Osteoblast (primary cell): ENCODE data around the gene MAPRE2. TPM values are rescaled to one million over a fixed set of nuclear protein-coding genes. Genes with fewer than 3 reads are reported as not detected.
A peak's percentile ranks its signal among the peaks of the same experiment; 100 is the strongest.

ENCODE experiments used
- DNase-seq: peaks from one replicate; pipeline ENCODE4 v3.0.0; 2011; ENCODE audit warnings: low spot score, mixed read lengths; ENCODE audit not compliant: insufficient read length; ENCODE audit errors: missing footprints
- H2AFZ ChIP-seq: 2 replicates; pipeline ENCODE4 v1.6.0; 2011; ENCODE audit warnings: mild to moderate bottlenecking, low read length
- H3K27ac ChIP-seq: 2 replicates; pipeline ENCODE4 v1.5.1; 2011; ENCODE audit warnings: mild to moderate bottlenecking, low read depth, low read length, moderate library complexity
- H3K27me3 ChIP-seq: 2 replicates; pipeline ENCODE4 v1.6.0; 2012; ENCODE audit warnings: mild to moderate bottlenecking, control low read depth, inconsistent platforms, low read length, moderate library complexity; ENCODE audit not compliant: insufficient read depth
- H3K36me3 ChIP-seq: 2 replicates; pipeline ENCODE4 v1.5.1; 2011; ENCODE audit warnings: mild to moderate bottlenecking, low read length, control low read depth, moderate library complexity; ENCODE audit not compliant: insufficient read depth
- H3K4me1 ChIP-seq: 2 replicates; pipeline ENCODE4 v1.5.1; 2011; ENCODE audit warnings: mild to moderate bottlenecking, low read length, control low read depth, moderate library complexity; ENCODE audit not compliant: insufficient read depth
- H3K4me2 ChIP-seq: 2 replicates; pipeline ENCODE4 v1.6.0; 2011; ENCODE audit warnings: mild to moderate bottlenecking, low read length; ENCODE audit not compliant: insufficient read depth
- H3K4me3 ChIP-seq: fragments of 200-600 bp; sonication (generic); 3 replicates; pipeline ENCODE4 v1.5.1; 2012; ENCODE audit warnings: mild to moderate bottlenecking, low read length, inconsistent platforms; ENCODE audit not compliant: insufficient read depth
- H3K79me2 ChIP-seq: 2 replicates; pipeline ENCODE4 v1.6.0; 2012; ENCODE audit warnings: mild to moderate bottlenecking, low read length, control low read depth, inconsistent platforms; ENCODE audit not compliant: insufficient read depth
- H3K9me3 ChIP-seq: 2 replicates; pipeline ENCODE4 v1.5.1; 2011; ENCODE audit warnings: low read depth, low read length, control low read depth
- H4K20me1 ChIP-seq: 2 replicates; pipeline ENCODE4 v1.6.0; 2012; ENCODE audit warnings: mild to moderate bottlenecking, low read length, control low read depth; ENCODE audit not compliant: insufficient read depth
- total RNA-seq: library from RNA; depleted of rRNA; stranded (reverse); fragments of >200 nt; gene quantifications from 2 replicates; pipeline ENCODE4 v1.2.3, GENCODE V29; 2012
- TF ChIP-seq, protein P1 (sequence below): IDR thresholded peaks from 2 replicates; pipeline ENCODE4 v1.5.1; 2011; ENCODE audit warnings: mild to moderate bottlenecking, low read depth, low read length, moderate library complexity; ENCODE audit errors: extremely low read depth

The MAPRE2 gene
- total RNA-seq, 1 donor = 21.7 TPM

GRCh38 chr18:35022426-35023001 lies 18.7 kb upstream of the MAPRE2 start:
- H3K4me3 ChIP-seq = no peak overlapping the region
- H3K36me3 ChIP-seq = no peaks in the 10 kb centered on the region
- H3K27ac ChIP-seq = no peak overlapping the region
- TF ChIP-seq, protein P1, sequence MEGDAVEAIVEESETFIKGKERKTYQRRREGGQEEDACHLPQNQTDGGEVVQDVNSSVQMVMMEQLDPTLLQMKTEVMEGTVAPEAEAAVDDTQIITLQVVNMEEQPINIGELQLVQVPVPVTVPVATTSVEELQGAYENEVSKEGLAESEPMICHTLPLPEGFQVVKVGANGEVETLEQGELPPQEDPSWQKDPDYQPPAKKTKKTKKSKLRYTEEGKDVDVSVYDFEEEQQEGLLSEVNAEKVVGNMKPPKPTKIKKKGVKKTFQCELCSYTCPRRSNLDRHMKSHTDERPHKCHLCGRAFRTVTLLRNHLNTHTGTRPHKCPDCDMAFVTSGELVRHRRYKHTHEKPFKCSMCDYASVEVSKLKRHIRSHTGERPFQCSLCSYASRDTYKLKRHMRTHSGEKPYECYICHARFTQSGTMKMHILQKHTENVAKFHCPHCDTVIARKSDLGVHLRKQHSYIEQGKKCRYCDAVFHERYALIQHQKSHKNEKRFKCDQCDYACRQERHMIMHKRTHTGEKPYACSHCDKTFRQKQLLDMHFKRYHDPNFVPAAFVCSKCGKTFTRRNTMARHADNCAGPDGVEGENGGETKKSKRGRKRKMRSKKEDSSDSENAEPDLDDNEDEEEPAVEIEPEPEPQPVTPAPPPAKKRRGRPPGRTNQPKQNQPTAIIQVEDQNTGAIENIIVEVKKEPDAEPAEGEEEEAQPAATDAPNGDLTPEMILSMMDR = no peak
- DNase-seq = no peak
- no peaks in the 10 kb centered on the region for H3K79me2 ChIP-seq
- no peaks in the 10 kb centered on the region for H4K20me1 ChIP-seq
- no peak overlapping the region for H2AFZ ChIP-seq
- H3K4me1 ChIP-seq = peaks cover 14% of the 10 kb centered on the region
- no peaks in the 10 kb centered on the region for H3K9me3 ChIP-seq
- peaks cover 3% of the 10 kb centered on the region for H3K27me3 ChIP-seq
- no peak overlapping the region for H3K4me2 ChIP-seq

DNA sequence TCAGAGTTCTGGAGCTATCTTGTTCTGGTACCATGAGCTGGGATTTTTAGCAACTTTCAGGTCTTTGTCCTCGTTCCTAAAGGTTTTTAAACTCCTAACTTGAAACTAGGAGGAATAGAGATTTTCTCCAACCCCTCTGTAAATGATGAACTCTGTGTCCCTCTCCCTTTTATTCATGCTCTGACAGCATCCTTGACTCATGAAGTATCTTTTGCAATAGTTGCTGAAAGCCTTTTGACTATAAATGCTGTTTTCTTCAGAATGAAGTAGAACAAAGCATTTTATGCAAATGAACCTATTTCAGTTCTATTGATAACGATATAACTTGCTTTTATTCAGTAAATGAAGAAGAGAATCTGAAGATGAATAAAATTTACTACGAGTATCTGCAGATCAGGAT lies 17.0 kb upstream of the MAPRE2 start:
- TF ChIP-seq, protein P1 = no peak
- Histone ChIP-seq H3K79me2 (no peaks in the 10 kb centered on the region), H3K27ac (no peak overlapping the region), H4K20me1 (no peaks in the 10 kb centered on the region), H3K27me3 (no peaks in the 10 kb centered on the region), H3K9me3 (no peaks in the 10 kb centered on the region), H3K4me2 (no peak overlapping the region), H3K4me1 (peaks cover 23% of the 10 kb centered on the region), H3K36me3 (no peaks in the 10 kb centered on the region), H3K4me3 (no peak overlapping the region), H2AFZ (no peak overlapping the region)
- DNase-seq = no peak

DNA sequence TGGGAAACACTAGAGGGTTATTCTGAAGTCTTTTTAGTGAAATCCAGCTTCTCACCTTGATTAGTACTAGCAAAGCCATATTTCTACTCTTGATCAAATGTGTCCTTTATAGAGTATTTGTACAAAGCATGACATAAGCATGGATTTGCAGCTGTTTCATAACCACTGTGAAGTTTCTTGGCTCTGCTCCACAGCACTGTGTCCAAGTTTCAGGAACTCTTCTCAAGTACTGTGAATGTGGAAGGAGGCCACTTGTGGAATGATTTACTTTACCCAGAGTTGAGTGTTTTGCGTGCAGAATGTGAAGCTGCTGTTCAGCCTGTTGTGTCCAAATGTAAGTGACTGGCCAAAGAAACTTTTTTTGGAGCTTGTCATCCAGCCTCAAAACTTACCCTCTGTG lies 16.2 kb upstream of the MAPRE2 start:
- DNase-seq = no peak
- no peaks in the 10 kb centered on the region for H3K9me3 ChIP-seq
- no peak overlapping the region for H3K27ac ChIP-seq
- no peak overlapping the region for H3K4me2 ChIP-seq
- no peak overlapping the region for H2AFZ ChIP-seq
- no peaks in the 10 kb centered on the region for H3K27me3 ChIP-seq
- H3K4me1 ChIP-seq = peaks cover 30% of the 10 kb centered on the region
- H3K4me3 ChIP-seq = no peak overlapping the region
- no peaks in the 10 kb centered on the region for H3K36me3 ChIP-seq
- H4K20me1 ChIP-seq = no peaks in the 10 kb centered on the region
- TF ChIP-seq, protein P1 = no peak
- H3K79me2 ChIP-seq = no peaks in the 10 kb centered on the region

- Histone ChIP-seq H3K27ac (no peak overlapping the region), H3K27me3 (no peaks in the 10 kb centered on the region), H2AFZ (no peak overlapping the region), H3K4me3 (no peak overlapping the region), H3K4me1 (peaks cover 34% of the 10 kb centered on the region), H3K9me3 (no peaks in the 10 kb centered on the region), H3K4me2 (no peak overlapping the region), H3K36me3 (no peaks in the 10 kb centered on the region), H4K20me1 (no peaks in the 10 kb centered on the region), H3K79me2 (no peaks in the 10 kb centered on the region)
- TF ChIP-seq, protein P1 = peak; percentile 11
- no peak for DNase-seq
Measured at GRCh38 chr18:35026407-35027061, 14.7 kb upstream of the MAPRE2 start.
